SK-N-SH (cell line): ENCODE measurements around the gene HDGFL2. TPM values are rescaled to one million over a fixed set of nuclear protein-coding genes. Genes with fewer than 3 reads are reported as not detected.

ENCODE experiments used
- CTCF ChIA-PET: fragments of 300-600, 350-600 bp; formaldehyde crosslinking; extraction: SDS; loops from one replicate; lab custom pipeline; 2021; lab: Yijun Ruan, JAX
- POLR2A ChIA-PET: fragments of 350-600 bp; sonication (Branson Sonifier 250); formaldehyde crosslinking; extraction: SDS; loops from one replicate; lab custom pipeline; 2020; ENCODE audit warnings: antibody characterized with exemption, inconsistent platforms; lab: Yijun Ruan, JAX
- DNase-seq: peaks from one replicate; pipeline ENCODE4 v3.0.0; 2012
- H2AFZ ChIP-seq: fragments of 200-600 bp; sonication (generic); 2 replicates; pipeline ENCODE4 v1.8.1; 2016; ENCODE audit warnings: antibody characterized with exemption, mild to moderate bottlenecking, low read depth
- H3F3A ChIP-seq: fragments of 200-600 bp; sonication (generic); replicated peaks from 2 replicates; pipeline ENCODE3; 2016; ENCODE audit warnings: antibody characterized with exemption, mild to moderate bottlenecking; ENCODE audit not compliant: insufficient read depth
- H3K27ac ChIP-seq, 2 experiments: fragments of 200-500 bp in 1 of 2; fragments of 200-600 bp in 1 of 2; sonication (Bioruptor generic) in 1 of 2; sonication (generic), shearing (Covaris generic) in 1 of 2; 2 replicates each; pipeline versions ENCODE4 v1.5.1 to v1.6.1; 2014 to 2016; ENCODE audit warnings: low read depth in 2 of 2, inconsistent platforms in 1 of 2, low read length in 1 of 2, mild to moderate bottlenecking in 1 of 2, mixed read lengths in 1 of 2
- H3K27me3 ChIP-seq: fragments of 200-600 bp; sonication (generic), shearing (Covaris generic); 2 replicates; pipeline ENCODE4 v1.6.1; 2016; ENCODE audit warnings: mixed run types; ENCODE audit not compliant: insufficient read depth
- H3K36me3 ChIP-seq, 2 experiments: fragments of 200-500 bp in 1 of 2; fragments of 200-600 bp in 1 of 2; sonication (Bioruptor generic) in 1 of 2; sonication (generic) in 1 of 2; replicated peaks in 1 of 2; 2 replicates each; pipeline versions ENCODE3 to v1.5.1; 2014 to 2016; ENCODE audit warnings: low read length in 1 of 2, mild to moderate bottlenecking in 1 of 2; ENCODE audit not compliant: insufficient read depth in 2 of 2, control insufficient read depth in 1 of 2
- H3K4me1 ChIP-seq, 2 experiments: fragments of 200-500 bp in 1 of 2; fragments of 200-600 bp in 1 of 2; sonication (Bioruptor generic) in 1 of 2; sonication (generic), shearing (Covaris generic) in 1 of 2; 2 replicates each; pipeline versions ENCODE4 v1.5.1 to v1.6.1; 2014 to 2016; ENCODE audit warnings: low read depth in 1 of 2, low read length in 1 of 2, mixed run types in 1 of 2; ENCODE audit not compliant: insufficient read depth in 2 of 2, control insufficient read depth in 1 of 2
- H3K4me2 ChIP-seq: fragments of 200-600 bp; sonication (generic), shearing (Covaris generic); 2 replicates; pipeline ENCODE4 v1.6.1; 2017; ENCODE audit warnings: mixed run types
- H3K4me3 ChIP-seq, 2 experiments: fragments of 200-500 bp in 1 of 2; fragments of 200-600 bp in 1 of 2; sonication (Bioruptor generic) in 1 of 2; sonication (generic), shearing (Covaris generic) in 1 of 2; 2 replicates each; pipeline versions ENCODE4 v1.5.1 to v1.8.1; 2014 to 2016; ENCODE audit warnings: low read depth in 2 of 2, inconsistent platforms in 1 of 2, low read length in 1 of 2, mild to moderate bottlenecking in 1 of 2, mixed read lengths in 1 of 2, moderate library complexity in 1 of 2
- H3K79me2 ChIP-seq: fragments of 200-600 bp; sonication (generic); 2 replicates; pipeline ENCODE4 v1.8.1; 2017; ENCODE audit warnings: mild to moderate bottlenecking; ENCODE audit not compliant: insufficient read depth
- H3K9ac ChIP-seq: fragments of 200-600 bp; sonication (generic); 2 replicates; pipeline ENCODE4 v1.6.1; 2017; ENCODE audit warnings: mixed run types
- H3K9me2 ChIP-seq: fragments of 200-600 bp; sonication (generic); 2 replicates; pipeline ENCODE4 v1.6.1; 2017; ENCODE audit warnings: mixed run types
- H3K9me3 ChIP-seq: fragments of 200-600 bp; sonication (generic); 2 replicates; pipeline ENCODE4 v1.6.1; 2017; ENCODE audit warnings: mixed run types, mild to moderate bottlenecking, moderate library complexity
- H4K20me1 ChIP-seq: fragments of 200-600 bp; sonication (generic); 2 replicates; pipeline ENCODE4 v1.6.1; 2017; ENCODE audit warnings: mild to moderate bottlenecking, mixed run types; ENCODE audit not compliant: insufficient read depth
- ELF1 ChIP-seq: IDR thresholded peaks from 2 replicates; pipeline ENCODE4 v1.4.0; 2012
- FOXJ3 ChIP-seq: sonication (generic); formaldehyde crosslinking; IDR thresholded peaks from 2 replicates; pipeline ENCODE4 v1.5.1; 2020; ENCODE audit warnings: mild to moderate bottlenecking, missing genetic modification reagents
- GABPA ChIP-seq: IDR thresholded peaks from 2 replicates; pipeline ENCODE4 v1.4.0; 2012; ENCODE audit warnings: low read depth, mild to moderate bottlenecking
- JUND ChIP-seq: IDR thresholded peaks from 2 replicates; pipeline ENCODE4 v1.4.0; 2012
- MXI1 ChIP-seq: IDR thresholded peaks from 2 replicates; pipeline ENCODE4 v1.6.1; 2012; ENCODE audit warnings: mild to moderate bottlenecking, low read depth, low read length, improper control_type of control experiment
- NFIC ChIP-seq: IDR thresholded peaks from 2 replicates; pipeline ENCODE4 v1.4.0; 2012; ENCODE audit warnings: borderline replicate concordance
- NRF1 ChIP-seq: IDR thresholded peaks from 2 replicates; pipeline ENCODE4 v1.6.1; 2012; ENCODE audit warnings: low read depth, mild to moderate bottlenecking, low read length
- POLR2AphosphoS5 ChIP-seq: IDR thresholded peaks from 2 replicates; pipeline ENCODE4 v1.6.1; 2012; ENCODE audit warnings: low read depth, low read length
- RAD21 ChIP-seq: IDR thresholded peaks from 2 replicates; pipeline ENCODE4 v1.6.1; 2012; ENCODE audit warnings: mild to moderate bottlenecking, low read length
- RFX5 ChIP-seq: IDR thresholded peaks from 2 replicates; pipeline ENCODE4 v1.6.1; 2012; ENCODE audit warnings: mild to moderate bottlenecking, improper control_type of control experiment, low read length
- RXRA ChIP-seq: IDR thresholded peaks from 2 replicates; pipeline ENCODE4 v1.4.0; 2012; ENCODE audit warnings: low read depth, mild to moderate bottlenecking, borderline replicate concordance
- SIN3A ChIP-seq: IDR thresholded peaks from 2 replicates; pipeline ENCODE4 v1.6.1; 2012; ENCODE audit warnings: low read depth, mild to moderate bottlenecking, low read length, moderate library complexity, borderline replicate concordance
- TAF1 ChIP-seq: IDR thresholded peaks from 2 replicates; pipeline ENCODE4 v1.6.1; 2012; ENCODE audit warnings: low read depth, mild to moderate bottlenecking, low read length, moderate library complexity, borderline replicate concordance
- TEAD4 ChIP-seq: IDR thresholded peaks from 2 replicates; pipeline ENCODE4 v1.4.0; 2012; ENCODE audit warnings: mild to moderate bottlenecking, borderline replicate concordance; ENCODE audit not compliant: insufficient read depth
- WGBS: methylation state at CpG from one replicate; pipeline ENCODE4 v1.1.6; 2017; ENCODE audit warnings: low lambda C conversion rate; 5-methylcytosine and 5-hydroxymethylcytosine counted together
- polyA plus RNA-seq, 3 experiments: library from polyadenylated mRNA; depleted of rRNA; stranded (reverse); fragments of >200 nt; gene quantifications; 2 replicates each; pipeline ENCODE4 v1.2.3, GENCODE V29; 2012
- TF ChIP-seq, protein P1 (sequence below): IDR thresholded peaks from 2 replicates; pipeline ENCODE4 v1.4.0; 2012; ENCODE audit warnings: low read depth
- TF ChIP-seq, protein P2 (sequence below): fragments of 150-350 bp; IDR thresholded peaks from 2 replicates; pipeline ENCODE4 v1.6.1; 2016; ENCODE audit warnings: mild to moderate bottlenecking, low read depth, low read length
- TF ChIP-seq, protein P3 (sequence below): IDR thresholded peaks from 2 replicates; pipeline ENCODE4; 2012
- TF ChIP-seq, protein P4 (sequence below): IDR thresholded peaks from 2 replicates; pipeline ENCODE4 v1.6.1; 2012; ENCODE audit warnings: mild to moderate bottlenecking, low read depth, low read length, moderate library complexity
- TF ChIP-seq, protein P5 (sequence below): fragments of 200-600 bp; sonication (generic); IDR thresholded peaks from 2 replicates; pipeline ENCODE4 v1.6.1; 2017; ENCODE audit warnings: antibody characterized with exemption, mild to moderate bottlenecking, moderate library complexity
- TF ChIP-seq, protein P6 (sequence below): IDR thresholded peaks from 2 replicates; pipeline ENCODE4 v1.4.0; 2012; ENCODE audit warnings: low read depth, borderline replicate concordance

HDGFL2 gene
- polyA plus RNA-seq, 1 of the 3 experiments (the other 2 are of a cell fraction), result 77.8 TPM

DNA sequence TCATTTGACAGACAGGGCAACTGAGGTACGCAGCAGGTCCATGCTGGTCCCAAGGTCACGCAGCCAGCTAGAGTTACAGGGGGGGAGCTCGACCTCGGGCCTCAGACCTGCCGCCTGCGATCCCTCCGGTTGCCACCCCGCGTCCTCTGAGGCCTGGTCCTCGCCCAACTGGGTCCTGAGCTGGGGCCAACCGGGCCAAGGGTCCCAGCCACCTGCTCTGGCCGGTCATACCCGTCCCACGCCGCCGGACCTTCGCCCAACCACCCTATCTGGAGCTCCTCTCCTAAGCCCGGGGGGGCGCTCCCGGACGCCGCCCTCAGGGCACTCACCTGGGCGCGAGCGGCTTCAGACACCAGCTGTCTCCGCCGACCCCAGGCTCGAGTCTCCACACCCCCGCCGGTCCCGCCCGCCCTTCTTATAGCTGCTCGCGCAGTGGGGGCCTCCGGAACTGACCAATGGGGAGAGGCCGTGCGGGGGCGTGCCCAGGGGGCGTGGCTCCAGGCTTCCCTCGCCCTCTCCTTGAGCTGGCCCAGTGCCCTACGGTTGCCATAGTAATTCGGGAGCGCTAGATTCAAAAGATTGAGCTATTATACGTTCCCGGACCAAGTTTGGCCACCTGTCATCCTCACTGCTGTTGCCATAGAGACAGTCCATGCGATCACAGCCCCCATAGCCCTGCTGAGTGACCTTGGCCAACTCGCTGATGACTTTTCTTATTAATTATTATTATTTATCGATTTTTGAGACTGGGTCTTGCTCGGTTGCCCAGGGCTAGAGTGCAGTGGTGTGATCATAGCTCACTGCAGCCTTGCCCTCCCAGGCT lies 63.0 kb downstream of the HDGFL2 start, which contains the start of gene PLIN5:
TSS of gene PLIN5 (minus strand) at position 389 of the 823 bp plus-strand sequence. CDS start 1,150 bp downstream, outside the sequence.
- Histone ChIP-seq H3K27me3 (peaks cover 26% of the 10 kb centered on the region; the same call in 1 of the 2 replicates), H4K20me1 (no peaks in the 10 kb centered on the region), H3K4me2 (peak within 1 kb of the TSS; percentile 75), H3K4me1 (peaks cover 0 to 13% of the 10 kb centered on the region in 2 experiments; a peak in 2 of 4 replicates), H3K9me3 (no peaks in the 10 kb centered on the region), H2AFZ (no peak within 1 kb of the TSS), H3K27ac (no peak within 1 kb of the TSS), H3K36me3 (no peaks in the 10 kb centered on the region), H3K79me2 (no peaks in the 10 kb centered on the region), H3K9ac (no peak within 1 kb of the TSS), H3F3A (no peaks in the 10 kb centered on the region), H3K4me3 (peak within 1 kb of the TSS; percentile 29 to 31; a peak in 3 of 4 replicates), H3K9me2 (no peaks in the 10 kb centered on the region)
- POLR2A ChIA-PET, result interaction anchor here (1.3 kb wide), 2 partner anchors 10 to 288 kb away, joined by 3 to 4 read pairs; partner anchors contain the start of gene YJU2
- CTCF ChIA-PET, result interaction anchor here (0.6 to 5.7 kb wide), 12 partner anchors 11 to 1460 kb away, joined by 3 to 78 read pairs (median 3); partner anchors contain the start of genes PLIN4 and SEMA6B
- peak; percentile 98 for DNase-seq
- WGBS, result 1% methylated on average over 10 of the region's 49 CpGs
- no peak for TF ChIP-seq TEAD4
- TF ChIP-seq RAD21, result no peak
- no peak for TF ChIP-seq RXRA
- peak; percentile 77 for TF ChIP-seq MXI1
- TF ChIP-seq NFIC, result 0 out of 2 replicates have a peak, but pooled peaks have one; percentile 29
- TF ChIP-seq, protein P1, sequence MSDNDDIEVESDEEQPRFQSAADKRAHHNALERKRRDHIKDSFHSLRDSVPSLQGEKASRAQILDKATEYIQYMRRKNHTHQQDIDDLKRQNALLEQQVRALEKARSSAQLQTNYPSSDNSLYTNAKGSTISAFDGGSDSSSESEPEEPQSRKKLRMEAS, result no peak
- 0 out of 2 replicates have a peak, but pooled peaks have one; percentile 8 for TF ChIP-seq NRF1
- no peak for TF ChIP-seq JUND
- TF ChIP-seq ELF1, result no peak
- TF ChIP-seq, protein P2, sequence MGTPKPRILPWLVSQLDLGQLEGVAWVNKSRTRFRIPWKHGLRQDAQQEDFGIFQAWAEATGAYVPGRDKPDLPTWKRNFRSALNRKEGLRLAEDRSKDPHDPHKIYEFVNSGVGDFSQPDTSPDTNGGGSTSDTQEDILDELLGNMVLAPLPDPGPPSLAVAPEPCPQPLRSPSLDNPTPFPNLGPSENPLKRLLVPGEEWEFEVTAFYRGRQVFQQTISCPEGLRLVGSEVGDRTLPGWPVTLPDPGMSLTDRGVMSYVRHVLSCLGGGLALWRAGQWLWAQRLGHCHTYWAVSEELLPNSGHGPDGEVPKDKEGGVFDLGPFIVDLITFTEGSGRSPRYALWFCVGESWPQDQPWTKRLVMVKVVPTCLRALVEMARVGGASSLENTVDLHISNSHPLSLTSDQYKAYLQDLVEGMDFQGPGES, result no peak
- no peak for TF ChIP-seq RFX5
- TF ChIP-seq, protein P3, sequence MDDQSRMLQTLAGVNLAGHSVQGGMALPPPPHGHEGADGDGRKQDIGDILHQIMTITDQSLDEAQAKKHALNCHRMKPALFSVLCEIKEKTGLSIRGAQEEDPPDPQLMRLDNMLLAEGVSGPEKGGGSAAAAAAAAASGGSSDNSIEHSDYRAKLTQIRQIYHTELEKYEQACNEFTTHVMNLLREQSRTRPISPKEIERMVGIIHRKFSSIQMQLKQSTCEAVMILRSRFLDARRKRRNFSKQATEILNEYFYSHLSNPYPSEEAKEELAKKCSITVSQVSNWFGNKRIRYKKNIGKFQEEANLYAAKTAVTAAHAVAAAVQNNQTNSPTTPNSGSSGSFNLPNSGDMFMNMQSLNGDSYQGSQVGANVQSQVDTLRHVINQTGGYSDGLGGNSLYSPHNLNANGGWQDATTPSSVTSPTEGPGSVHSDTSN, result no peak
- TF ChIP-seq SIN3A, result peak; percentile 43; the same call in 1 of the 2 replicates
- TF ChIP-seq, protein P4, sequence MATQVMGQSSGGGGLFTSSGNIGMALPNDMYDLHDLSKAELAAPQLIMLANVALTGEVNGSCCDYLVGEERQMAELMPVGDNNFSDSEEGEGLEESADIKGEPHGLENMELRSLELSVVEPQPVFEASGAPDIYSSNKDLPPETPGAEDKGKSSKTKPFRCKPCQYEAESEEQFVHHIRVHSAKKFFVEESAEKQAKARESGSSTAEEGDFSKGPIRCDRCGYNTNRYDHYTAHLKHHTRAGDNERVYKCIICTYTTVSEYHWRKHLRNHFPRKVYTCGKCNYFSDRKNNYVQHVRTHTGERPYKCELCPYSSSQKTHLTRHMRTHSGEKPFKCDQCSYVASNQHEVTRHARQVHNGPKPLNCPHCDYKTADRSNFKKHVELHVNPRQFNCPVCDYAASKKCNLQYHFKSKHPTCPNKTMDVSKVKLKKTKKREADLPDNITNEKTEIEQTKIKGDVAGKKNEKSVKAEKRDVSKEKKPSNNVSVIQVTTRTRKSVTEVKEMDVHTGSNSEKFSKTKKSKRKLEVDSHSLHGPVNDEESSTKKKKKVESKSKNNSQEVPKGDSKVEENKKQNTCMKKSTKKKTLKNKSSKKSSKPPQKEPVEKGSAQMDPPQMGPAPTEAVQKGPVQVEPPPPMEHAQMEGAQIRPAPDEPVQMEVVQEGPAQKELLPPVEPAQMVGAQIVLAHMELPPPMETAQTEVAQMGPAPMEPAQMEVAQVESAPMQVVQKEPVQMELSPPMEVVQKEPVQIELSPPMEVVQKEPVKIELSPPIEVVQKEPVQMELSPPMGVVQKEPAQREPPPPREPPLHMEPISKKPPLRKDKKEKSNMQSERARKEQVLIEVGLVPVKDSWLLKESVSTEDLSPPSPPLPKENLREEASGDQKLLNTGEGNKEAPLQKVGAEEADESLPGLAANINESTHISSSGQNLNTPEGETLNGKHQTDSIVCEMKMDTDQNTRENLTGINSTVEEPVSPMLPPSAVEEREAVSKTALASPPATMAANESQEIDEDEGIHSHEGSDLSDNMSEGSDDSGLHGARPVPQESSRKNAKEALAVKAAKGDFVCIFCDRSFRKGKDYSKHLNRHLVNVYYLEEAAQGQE, result no peak
- TF ChIP-seq, protein P5, sequence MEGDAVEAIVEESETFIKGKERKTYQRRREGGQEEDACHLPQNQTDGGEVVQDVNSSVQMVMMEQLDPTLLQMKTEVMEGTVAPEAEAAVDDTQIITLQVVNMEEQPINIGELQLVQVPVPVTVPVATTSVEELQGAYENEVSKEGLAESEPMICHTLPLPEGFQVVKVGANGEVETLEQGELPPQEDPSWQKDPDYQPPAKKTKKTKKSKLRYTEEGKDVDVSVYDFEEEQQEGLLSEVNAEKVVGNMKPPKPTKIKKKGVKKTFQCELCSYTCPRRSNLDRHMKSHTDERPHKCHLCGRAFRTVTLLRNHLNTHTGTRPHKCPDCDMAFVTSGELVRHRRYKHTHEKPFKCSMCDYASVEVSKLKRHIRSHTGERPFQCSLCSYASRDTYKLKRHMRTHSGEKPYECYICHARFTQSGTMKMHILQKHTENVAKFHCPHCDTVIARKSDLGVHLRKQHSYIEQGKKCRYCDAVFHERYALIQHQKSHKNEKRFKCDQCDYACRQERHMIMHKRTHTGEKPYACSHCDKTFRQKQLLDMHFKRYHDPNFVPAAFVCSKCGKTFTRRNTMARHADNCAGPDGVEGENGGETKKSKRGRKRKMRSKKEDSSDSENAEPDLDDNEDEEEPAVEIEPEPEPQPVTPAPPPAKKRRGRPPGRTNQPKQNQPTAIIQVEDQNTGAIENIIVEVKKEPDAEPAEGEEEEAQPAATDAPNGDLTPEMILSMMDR, result 0 out of 2 replicates have a peak, but pooled peaks have one; percentile 10
- TF ChIP-seq GABPA, result no peak
- no peak for TF ChIP-seq TAF1
- no peak for TF ChIP-seq FOXJ3 (CRISPR knock-in tag)
- no peak for TF ChIP-seq POLR2AphosphoS5
- TF ChIP-seq, protein P6, sequence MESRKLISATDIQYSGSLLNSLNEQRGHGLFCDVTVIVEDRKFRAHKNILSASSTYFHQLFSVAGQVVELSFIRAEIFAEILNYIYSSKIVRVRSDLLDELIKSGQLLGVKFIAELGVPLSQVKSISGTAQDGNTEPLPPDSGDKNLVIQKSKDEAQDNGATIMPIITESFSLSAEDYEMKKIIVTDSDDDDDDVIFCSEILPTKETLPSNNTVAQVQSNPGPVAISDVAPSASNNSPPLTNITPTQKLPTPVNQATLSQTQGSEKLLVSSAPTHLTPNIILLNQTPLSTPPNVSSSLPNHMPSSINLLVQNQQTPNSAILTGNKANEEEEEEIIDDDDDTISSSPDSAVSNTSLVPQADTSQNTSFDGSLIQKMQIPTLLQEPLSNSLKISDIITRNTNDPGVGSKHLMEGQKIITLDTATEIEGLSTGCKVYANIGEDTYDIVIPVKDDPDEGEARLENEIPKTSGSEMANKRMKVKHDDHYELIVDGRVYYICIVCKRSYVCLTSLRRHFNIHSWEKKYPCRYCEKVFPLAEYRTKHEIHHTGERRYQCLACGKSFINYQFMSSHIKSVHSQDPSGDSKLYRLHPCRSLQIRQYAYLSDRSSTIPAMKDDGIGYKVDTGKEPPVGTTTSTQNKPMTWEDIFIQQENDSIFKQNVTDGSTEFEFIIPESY, result no peak
